ENCODE results near the gene TMEM178B. TPM values are rescaled to one million over a fixed set of nuclear protein-coding genes. Genes with fewer than 3 reads are reported as not detected.

The TMEM178B gene
- polyA plus RNA-seq, 1 of the 3 experiments (the other 2 are of a cell fraction): 0.20 TPM

DNA sequence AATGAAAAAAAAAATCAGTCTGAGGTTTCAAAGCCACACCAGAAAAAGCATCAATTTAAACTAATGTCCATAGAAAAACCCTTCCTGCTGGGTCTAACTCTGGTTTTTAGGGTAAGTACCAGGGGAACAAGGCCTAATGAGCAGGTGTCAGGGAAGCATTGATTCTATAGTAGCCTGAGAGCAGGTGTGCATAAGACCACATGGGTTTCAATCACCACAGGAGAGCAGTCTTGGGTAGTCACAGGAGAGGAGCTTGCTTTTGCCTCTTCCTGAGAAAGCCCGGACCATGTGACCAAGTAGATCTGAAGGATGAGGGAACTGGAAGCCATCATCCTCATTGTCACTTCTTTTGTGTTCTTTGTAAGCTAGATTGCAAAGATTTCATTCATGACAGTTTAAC, 411.0 kb downstream of the TMEM178B start:
- WGBS (ENCODE audit: low lambda C conversion rate): 14% methylated on average over 1 of the region's 1 CpG
- H3K27me3 ChIP-seq (ENCODE audit: insufficient read depth): no peaks in the 10 kb centered on the region
- no peak for DNase-seq
- no peak overlapping the region for H2AFZ ChIP-seq (ENCODE audit: low read depth)
- no peaks in the 10 kb centered on the region for H4K20me1 ChIP-seq (ENCODE audit: insufficient read depth)
- no peak for TF ChIP-seq NRF1 (IDR thresholded peaks at IDR 0.05; ENCODE audit: low read depth, low read length)
- no peak for TF ChIP-seq TAF1 (IDR thresholded peaks at IDR 0.05; ENCODE audit: borderline replicate concordance, low read depth, low read length)
- no peak for TF ChIP-seq POLR2AphosphoS5 (IDR thresholded peaks at IDR 0.05; ENCODE audit: low read depth, low read length)
- no peak for TF ChIP-seq GABPA (IDR thresholded peaks at IDR 0.05; ENCODE audit: low read depth)
- no peak for TF ChIP-seq EP300 (IDR thresholded peaks at IDR 0.05; ENCODE audit: borderline replicate concordance in 1 of 2, low read depth in 1 of 2, low read length in 1 of 2)
- TF ChIP-seq, protein P1, sequence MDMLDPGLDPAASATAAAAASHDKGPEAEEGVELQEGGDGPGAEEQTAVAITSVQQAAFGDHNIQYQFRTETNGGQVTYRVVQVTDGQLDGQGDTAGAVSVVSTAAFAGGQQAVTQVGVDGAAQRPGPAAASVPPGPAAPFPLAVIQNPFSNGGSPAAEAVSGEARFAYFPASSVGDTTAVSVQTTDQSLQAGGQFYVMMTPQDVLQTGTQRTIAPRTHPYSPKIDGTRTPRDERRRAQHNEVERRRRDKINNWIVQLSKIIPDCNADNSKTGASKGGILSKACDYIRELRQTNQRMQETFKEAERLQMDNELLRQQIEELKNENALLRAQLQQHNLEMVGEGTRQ (IDR thresholded peaks at IDR 0.05; ENCODE audit: borderline replicate concordance, low read depth, low read length): no peak
- no peak for TF ChIP-seq GATA2 (CRISPR knock-in tag; IDR thresholded peaks at IDR 0.05)
- TF ChIP-seq NFIC (IDR thresholded peaks at IDR 0.05; ENCODE audit: borderline replicate concordance): no peak
- TF ChIP-seq, protein P2, sequence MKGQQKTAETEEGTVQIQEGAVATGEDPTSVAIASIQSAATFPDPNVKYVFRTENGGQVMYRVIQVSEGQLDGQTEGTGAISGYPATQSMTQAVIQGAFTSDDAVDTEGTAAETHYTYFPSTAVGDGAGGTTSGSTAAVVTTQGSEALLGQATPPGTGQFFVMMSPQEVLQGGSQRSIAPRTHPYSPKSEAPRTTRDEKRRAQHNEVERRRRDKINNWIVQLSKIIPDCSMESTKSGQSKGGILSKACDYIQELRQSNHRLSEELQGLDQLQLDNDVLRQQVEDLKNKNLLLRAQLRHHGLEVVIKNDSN (IDR thresholded peaks at IDR 0.05; ENCODE audit: borderline replicate concordance, low read depth): no peak
- no peak for TF ChIP-seq CHD2 (IDR thresholded peaks at IDR 0.05; ENCODE audit: low read length, partially characterized antibody)
- TF ChIP-seq, protein P3, sequence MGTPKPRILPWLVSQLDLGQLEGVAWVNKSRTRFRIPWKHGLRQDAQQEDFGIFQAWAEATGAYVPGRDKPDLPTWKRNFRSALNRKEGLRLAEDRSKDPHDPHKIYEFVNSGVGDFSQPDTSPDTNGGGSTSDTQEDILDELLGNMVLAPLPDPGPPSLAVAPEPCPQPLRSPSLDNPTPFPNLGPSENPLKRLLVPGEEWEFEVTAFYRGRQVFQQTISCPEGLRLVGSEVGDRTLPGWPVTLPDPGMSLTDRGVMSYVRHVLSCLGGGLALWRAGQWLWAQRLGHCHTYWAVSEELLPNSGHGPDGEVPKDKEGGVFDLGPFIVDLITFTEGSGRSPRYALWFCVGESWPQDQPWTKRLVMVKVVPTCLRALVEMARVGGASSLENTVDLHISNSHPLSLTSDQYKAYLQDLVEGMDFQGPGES (IDR thresholded peaks at IDR 0.05; ENCODE audit: low read depth, low read length): no peak
- no peak for TF ChIP-seq SMC3 (IDR thresholded peaks at IDR 0.05; ENCODE audit: low read depth, low read length)
- H3K4me1 ChIP-seq (ENCODE audit: control insufficient read depth in 1 of 2, insufficient read depth in 2 of 2, low read depth in 1 of 2, low read length in 1 of 2): peaks cover 0 to 10% of the 10 kb centered on the region in 2 experiments; a peak in 2 of 4 replicates
- H3K9me3 ChIP-seq: 0 out of 2 replicates have a peak, but pooled peaks cover 3% of the 10 kb centered on the region
- H3K27ac ChIP-seq (ENCODE audit: low read depth in 2 of 2, low read length in 1 of 2): no peak overlapping the region
- no peak overlapping the region for H3K4me2 ChIP-seq
- H3K9ac ChIP-seq: no peak overlapping the region
- POLR2A ChIA-PET: no interaction called here
- CTCF ChIA-PET: interaction anchor here (0.6 to 0.9 kb wide), 2 partner anchors 49 to 592 kb away, joined by 3 read pairs; no protein-coding TSS in a partner anchor
- no peaks in the 10 kb centered on the region for H3F3A ChIP-seq (replicated peaks; ENCODE audit: insufficient read depth)
- H3K4me3 ChIP-seq (ENCODE audit: low read depth in 2 of 2, low read length in 1 of 2): no peak overlapping the region
- no peaks in the 10 kb centered on the region for H3K36me3 ChIP-seq (replicated peaks in 1 of 2; ENCODE audit: control insufficient read depth in 1 of 2, insufficient read depth in 2 of 2, low read length in 1 of 2)
- H3K9me2 ChIP-seq: no peaks in the 10 kb centered on the region
- no peaks in the 10 kb centered on the region for H3K79me2 ChIP-seq (ENCODE audit: insufficient read depth)

DNA sequence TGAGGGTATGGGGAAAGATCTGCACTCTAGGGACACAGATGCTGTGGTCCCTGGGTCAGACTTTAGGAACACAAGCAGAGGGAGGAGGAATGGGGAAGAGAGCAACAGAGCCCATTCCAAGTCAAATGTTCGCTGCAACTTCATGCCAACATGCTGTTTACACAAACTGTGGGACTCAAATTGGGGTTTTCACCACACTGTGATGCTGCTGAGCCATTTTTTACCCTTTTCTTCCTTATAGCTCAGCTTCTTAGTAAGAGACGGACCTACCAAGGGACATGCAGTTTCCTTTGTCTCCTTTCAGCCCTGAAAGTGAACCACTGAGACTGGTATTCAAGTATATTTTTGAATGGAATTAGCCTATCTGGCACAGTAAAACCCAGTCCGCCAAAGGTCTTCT, 413.1 kb downstream of the TMEM178B start:
- Histone ChIP-seq H3K9me2 (no peaks in the 10 kb centered on the region), H3K27me3 (ENCODE audit: insufficient read depth) (no peaks in the 10 kb centered on the region), H3K36me3 (replicated peaks in 1 of 2; ENCODE audit: control insufficient read depth in 1 of 2, insufficient read depth in 2 of 2, low read length in 1 of 2) (no peaks in the 10 kb centered on the region), H3K79me2 (ENCODE audit: insufficient read depth) (no peaks in the 10 kb centered on the region), H2AFZ (ENCODE audit: low read depth) (no peak overlapping the region), H3K9me3 (0 out of 2 replicates have a peak, but pooled peaks cover 3% of the 10 kb centered on the region), H3K4me1 (ENCODE audit: control insufficient read depth in 1 of 2, insufficient read depth in 2 of 2, low read depth in 1 of 2, low read length in 1 of 2) (no peaks in the 10 kb centered on the region), H4K20me1 (ENCODE audit: insufficient read depth) (no peaks in the 10 kb centered on the region), H3F3A (replicated peaks; ENCODE audit: insufficient read depth) (no peaks in the 10 kb centered on the region), H3K9ac (no peak overlapping the region), H3K27ac (ENCODE audit: low read depth in 2 of 2, low read length in 1 of 2) (no peak overlapping the region), H3K4me2 (no peak overlapping the region), H3K4me3 (ENCODE audit: low read depth in 2 of 2, low read length in 1 of 2) (no peak overlapping the region)
- 36% methylated on average over 3 of the region's 3 CpGs for WGBS (ENCODE audit: low lambda C conversion rate)
- no peak for TF ChIP-seq CHD2 (IDR thresholded peaks at IDR 0.05; ENCODE audit: low read length, partially characterized antibody)
- TF ChIP-seq, protein P3 (IDR thresholded peaks at IDR 0.05; ENCODE audit: low read depth, low read length): no peak
- TF ChIP-seq, protein P4, sequence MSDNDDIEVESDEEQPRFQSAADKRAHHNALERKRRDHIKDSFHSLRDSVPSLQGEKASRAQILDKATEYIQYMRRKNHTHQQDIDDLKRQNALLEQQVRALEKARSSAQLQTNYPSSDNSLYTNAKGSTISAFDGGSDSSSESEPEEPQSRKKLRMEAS (IDR thresholded peaks at IDR 0.05; ENCODE audit: low read depth): no peak
- no peak for TF ChIP-seq SIN3A (IDR thresholded peaks at IDR 0.05; ENCODE audit: borderline replicate concordance, low read depth, low read length)
- TF ChIP-seq EP300 (IDR thresholded peaks at IDR 0.05; ENCODE audit: borderline replicate concordance in 1 of 2, low read depth in 1 of 2, low read length in 1 of 2): no peak
- TF ChIP-seq, protein P5, sequence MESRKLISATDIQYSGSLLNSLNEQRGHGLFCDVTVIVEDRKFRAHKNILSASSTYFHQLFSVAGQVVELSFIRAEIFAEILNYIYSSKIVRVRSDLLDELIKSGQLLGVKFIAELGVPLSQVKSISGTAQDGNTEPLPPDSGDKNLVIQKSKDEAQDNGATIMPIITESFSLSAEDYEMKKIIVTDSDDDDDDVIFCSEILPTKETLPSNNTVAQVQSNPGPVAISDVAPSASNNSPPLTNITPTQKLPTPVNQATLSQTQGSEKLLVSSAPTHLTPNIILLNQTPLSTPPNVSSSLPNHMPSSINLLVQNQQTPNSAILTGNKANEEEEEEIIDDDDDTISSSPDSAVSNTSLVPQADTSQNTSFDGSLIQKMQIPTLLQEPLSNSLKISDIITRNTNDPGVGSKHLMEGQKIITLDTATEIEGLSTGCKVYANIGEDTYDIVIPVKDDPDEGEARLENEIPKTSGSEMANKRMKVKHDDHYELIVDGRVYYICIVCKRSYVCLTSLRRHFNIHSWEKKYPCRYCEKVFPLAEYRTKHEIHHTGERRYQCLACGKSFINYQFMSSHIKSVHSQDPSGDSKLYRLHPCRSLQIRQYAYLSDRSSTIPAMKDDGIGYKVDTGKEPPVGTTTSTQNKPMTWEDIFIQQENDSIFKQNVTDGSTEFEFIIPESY (IDR thresholded peaks at IDR 0.05; ENCODE audit: borderline replicate concordance, low read depth): no peak
- no peak for TF ChIP-seq RAD21 (IDR thresholded peaks at IDR 0.05; ENCODE audit: low read length)
- TF ChIP-seq RCOR1 (IDR thresholded peaks at IDR 0.05; ENCODE audit: low read length): no peak
- ChIA-PET POLR2A (no interaction called here), CTCF (interaction anchor here (0.5 kb wide), 1 partner anchor 766 kb away, joined by 3 read pairs; no protein-coding TSS in a partner anchor)
- no peak for DNase-seq

All from SK-N-SH (cell line).